Activated CD8-positive, alpha-beta memory T cell treated with anti-CD3 and anti-CD28 coated beads, Interleukin-2, amount 10 ng/mL, durations not matched to agents 7 days and 5 days (primary cell): Measurements from ENCODE around the gene CRADD. TPM values are rescaled to one million over a fixed set of nuclear protein-coding genes. Genes with fewer than 3 reads are reported as not detected.

Experiments
- ATAC-seq: fragments of 150-1000 bp; cut with Tn5 transposase; one replicate; pipeline ENCODE4 v1.10.0; 2021; ENCODE audit warnings: moderate library complexity
- CTCF ChIA-PET: fragments of 350-600 bp; sonication (Branson Sonifier 250); formaldehyde crosslinking; loops from one replicate; lab custom pipeline; 2021; ENCODE audit warnings: antibody characterized with exemption; lab: Charles Lee
- DNase-seq: peaks from one replicate; pipeline ENCODE4 v3.0.0-alpha.2; 2020
- H3K27ac Mint-ChIP-seq: one replicate; pipeline ENCODE4 v1.8.0; 2021; ENCODE audit warnings: mild to moderate bottlenecking, mixed read lengths
- H3K27me3 Mint-ChIP-seq: one replicate; pipeline ENCODE4 v1.8.0; 2021; ENCODE audit warnings: mixed read lengths
- H3K36me3 Mint-ChIP-seq: one replicate; pipeline ENCODE4 v1.8.0; 2021; ENCODE audit warnings: mild to moderate bottlenecking, mixed read lengths
- H3K4me1 Mint-ChIP-seq: one replicate; pipeline ENCODE4 v1.8.0; 2021; ENCODE audit warnings: mixed read lengths
- H3K4me3 Mint-ChIP-seq: one replicate; pipeline ENCODE4 v1.8.0; 2021; ENCODE audit warnings: mild to moderate bottlenecking, moderate library complexity, mixed read lengths
- H3K9me3 Mint-ChIP-seq: one replicate; pipeline ENCODE4 v1.8.0; 2022; ENCODE audit warnings: low read depth, mixed read lengths
- total RNA-seq, 2 experiments: library from RNA; stranded (reverse); gene quantifications; one replicate each; pipeline ENCODE4 v1.2.3, GENCODE V29; 2021

The CRADD gene
- total RNA-seq, 2 experiments from 2014 or later = 10.8 to 13.1 TPM

- Mint-ChIP-seq H3K27ac (no peak overlapping the region), H3K36me3 (no peaks in the 10 kb centered on the region), H3K4me3 (no peak overlapping the region), H3K27me3 (peaks cover 2% of the 10 kb centered on the region), H3K4me1 (no peaks in the 10 kb centered on the region), H3K9me3 (no peaks in the 10 kb centered on the region)
- CTCF ChIA-PET = no interaction called here
- no peak for ATAC-seq
- DNase-seq = no peak
These were observed 212.5 kb downstream of the CRADD start for GRCh38 chr12:93889516-93890212.

DNA sequence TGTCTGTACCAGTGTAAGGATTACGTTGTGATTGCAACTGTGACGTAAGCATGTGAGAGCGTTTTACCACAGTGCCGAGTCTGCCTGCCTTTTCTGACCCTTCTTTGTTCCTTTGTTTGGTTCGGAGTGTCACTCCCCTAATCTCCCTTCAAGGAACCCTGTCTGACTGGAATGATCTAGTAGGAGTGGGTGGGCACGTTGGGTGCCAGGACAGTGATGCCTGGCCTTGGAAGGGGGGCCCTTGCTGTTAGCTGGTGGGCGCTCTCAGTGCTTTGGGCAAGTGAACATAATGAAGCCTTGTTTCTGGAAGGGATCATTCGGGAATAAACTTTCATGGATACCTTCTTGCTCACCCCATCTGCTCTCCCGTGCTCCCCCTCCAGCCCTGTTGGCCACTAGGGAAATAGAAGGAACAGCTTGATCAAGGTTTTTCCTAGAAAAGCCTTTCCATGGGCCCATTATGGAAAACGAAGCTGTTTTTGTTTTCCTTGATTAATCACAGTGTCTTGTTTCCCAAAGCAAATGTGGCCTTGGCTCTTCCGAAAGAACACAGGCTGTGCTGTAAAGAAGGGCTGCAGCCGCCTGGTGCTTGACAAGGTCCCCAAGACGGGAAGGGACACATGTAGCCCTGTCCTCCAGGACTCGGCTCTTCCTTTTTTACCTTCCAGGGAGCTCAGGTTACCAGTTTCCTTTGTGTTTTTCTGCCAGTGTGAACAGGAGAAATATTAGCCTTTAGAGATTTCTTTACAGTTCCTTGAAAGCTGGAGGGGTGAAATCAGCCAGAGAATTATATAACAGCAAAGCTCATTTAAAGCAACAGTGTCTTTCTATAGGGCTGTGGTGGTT is 215.5 kb downstream of the CRADD start:
- ATAC-seq (no peak), DNase-seq (no peak)
- H3K9me3 Mint-ChIP-seq = no peaks in the 10 kb centered on the region
- H3K27ac Mint-ChIP-seq = no peak overlapping the region
- H3K36me3 Mint-ChIP-seq = peaks cover 2% of the 10 kb centered on the region
- H3K4me3 Mint-ChIP-seq = no peak overlapping the region
- H3K27me3 Mint-ChIP-seq = peaks cover 2% of the 10 kb centered on the region
- CTCF ChIA-PET = interaction anchor here (0.8 kb wide), 1 partner anchor 14 kb away, joined by 3 read pairs; no protein-coding TSS in a partner anchor
- H3K4me1 Mint-ChIP-seq = no peaks in the 10 kb centered on the region

GRCh38 chr12:93894391-93895088 is 217.4 kb downstream of the CRADD start:
- H3K36me3 Mint-ChIP-seq = peaks cover 2% of the 10 kb centered on the region
- no peaks in the 10 kb centered on the region for H3K9me3 Mint-ChIP-seq
- peaks cover 11% of the 10 kb centered on the region for H3K4me1 Mint-ChIP-seq
- H3K27ac Mint-ChIP-seq = no peak overlapping the region
- no peak for DNase-seq
- peaks cover 2% of the 10 kb centered on the region for H3K27me3 Mint-ChIP-seq
- ATAC-seq = no peak
- CTCF ChIA-PET = no interaction called here
- no peak overlapping the region for H3K4me3 Mint-ChIP-seq

GRCh38 chr12:93895089-93895445 is 217.9 kb downstream of the CRADD start:
- CTCF ChIA-PET = no interaction called here
- no peak for ATAC-seq
- Mint-ChIP-seq H3K4me1 (peaks cover 11% of the 10 kb centered on the region), H3K36me3 (peaks cover 2% of the 10 kb centered on the region), H3K4me3 (no peak overlapping the region), H3K9me3 (no peaks in the 10 kb centered on the region), H3K27ac (no peak overlapping the region), H3K27me3 (peaks cover 2% of the 10 kb centered on the region)
- no peak for DNase-seq

GRCh38 chr12:93896427-93896826 is 219.3 kb downstream of the CRADD start:
- peaks cover 11% of the 10 kb centered on the region for H3K4me1 Mint-ChIP-seq
- peaks cover 2% of the 10 kb centered on the region for H3K27me3 Mint-ChIP-seq
- H3K36me3 Mint-ChIP-seq = peaks cover 2% of the 10 kb centered on the region
- DNase-seq (no peak), ATAC-seq (no peak)
- H3K27ac Mint-ChIP-seq = no peak overlapping the region
- H3K4me3 Mint-ChIP-seq = no peak overlapping the region
- H3K9me3 Mint-ChIP-seq = no peaks in the 10 kb centered on the region
- CTCF ChIA-PET = no interaction called here

- no peaks in the 10 kb centered on the region for H3K9me3 Mint-ChIP-seq
- no peak for DNase-seq
- ATAC-seq = no peak
- no peak overlapping the region for H3K27ac Mint-ChIP-seq
- H3K36me3 Mint-ChIP-seq = peaks cover 2% of the 10 kb centered on the region
- H3K4me1 Mint-ChIP-seq = peaks cover 11% of the 10 kb centered on the region
- peaks cover 2% of the 10 kb centered on the region for H3K27me3 Mint-ChIP-seq
- H3K4me3 Mint-ChIP-seq = no peak overlapping the region
- CTCF ChIA-PET = no interaction called here
These were observed 219.8 kb downstream of the CRADD start for GRCh38 chr12:93896952-93897351.

DNA sequence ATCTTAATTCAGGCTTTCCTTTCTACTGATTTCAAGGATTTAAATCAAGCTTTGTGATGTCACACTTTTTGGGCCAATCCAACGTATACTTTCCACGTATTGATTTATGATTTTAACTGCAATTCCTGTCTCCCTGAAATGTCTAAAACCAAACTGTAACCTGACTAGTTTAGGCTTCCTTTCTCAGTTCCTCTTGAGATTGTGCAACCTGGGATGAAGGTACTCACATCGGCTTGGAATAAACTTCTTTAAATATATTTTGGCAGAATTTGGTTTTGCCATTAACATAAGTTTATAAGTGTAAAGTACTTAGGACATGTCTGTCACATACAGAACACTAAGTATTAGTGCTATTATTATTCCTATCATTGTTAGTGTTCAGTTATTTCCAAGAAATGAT is 224.6 kb downstream of the CRADD start:
- CTCF ChIA-PET = interaction anchor here (1.1 kb wide), 1 partner anchor 332 kb away, joined by 3 read pairs; no protein-coding TSS in a partner anchor
- DNase-seq (no peak), ATAC-seq (no peak)
- H3K27me3 Mint-ChIP-seq = no peaks in the 10 kb centered on the region
- no peaks in the 10 kb centered on the region for H3K9me3 Mint-ChIP-seq
- peaks cover 21% of the 10 kb centered on the region for H3K4me1 Mint-ChIP-seq
- H3K4me3 Mint-ChIP-seq = no peak overlapping the region
- peaks cover 1% of the 10 kb centered on the region for H3K36me3 Mint-ChIP-seq
- no peak overlapping the region for H3K27ac Mint-ChIP-seq

DNA sequence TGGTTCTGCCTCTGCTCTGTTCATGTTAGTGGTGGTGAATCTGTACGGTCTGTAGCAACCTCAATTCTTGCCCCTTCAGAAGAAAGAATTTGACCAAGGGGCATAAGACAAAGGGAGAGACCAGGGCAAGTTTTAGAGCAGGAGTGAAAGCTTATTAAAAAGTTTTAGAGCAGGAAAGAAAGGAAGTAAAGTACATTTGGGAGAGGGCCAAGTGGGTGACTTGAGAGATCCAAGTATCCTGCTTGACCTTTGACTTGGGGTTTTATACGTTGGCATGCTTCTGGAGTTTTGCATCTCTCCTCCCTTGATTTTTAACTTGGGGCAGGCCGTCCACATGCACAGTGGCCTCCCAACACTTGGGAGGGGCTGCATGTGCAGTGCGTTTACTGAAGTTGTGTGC is 225.0 kb downstream of the CRADD start:
- H3K27me3 Mint-ChIP-seq = no peaks in the 10 kb centered on the region
- peaks cover 1% of the 10 kb centered on the region for H3K36me3 Mint-ChIP-seq
- CTCF ChIA-PET = no interaction called here
- DNase-seq (no peak), ATAC-seq (no peak)
- peaks cover 21% of the 10 kb centered on the region for H3K4me1 Mint-ChIP-seq
- H3K9me3 Mint-ChIP-seq = no peaks in the 10 kb centered on the region
- no peak overlapping the region for H3K4me3 Mint-ChIP-seq
- no peak overlapping the region for H3K27ac Mint-ChIP-seq

DNA sequence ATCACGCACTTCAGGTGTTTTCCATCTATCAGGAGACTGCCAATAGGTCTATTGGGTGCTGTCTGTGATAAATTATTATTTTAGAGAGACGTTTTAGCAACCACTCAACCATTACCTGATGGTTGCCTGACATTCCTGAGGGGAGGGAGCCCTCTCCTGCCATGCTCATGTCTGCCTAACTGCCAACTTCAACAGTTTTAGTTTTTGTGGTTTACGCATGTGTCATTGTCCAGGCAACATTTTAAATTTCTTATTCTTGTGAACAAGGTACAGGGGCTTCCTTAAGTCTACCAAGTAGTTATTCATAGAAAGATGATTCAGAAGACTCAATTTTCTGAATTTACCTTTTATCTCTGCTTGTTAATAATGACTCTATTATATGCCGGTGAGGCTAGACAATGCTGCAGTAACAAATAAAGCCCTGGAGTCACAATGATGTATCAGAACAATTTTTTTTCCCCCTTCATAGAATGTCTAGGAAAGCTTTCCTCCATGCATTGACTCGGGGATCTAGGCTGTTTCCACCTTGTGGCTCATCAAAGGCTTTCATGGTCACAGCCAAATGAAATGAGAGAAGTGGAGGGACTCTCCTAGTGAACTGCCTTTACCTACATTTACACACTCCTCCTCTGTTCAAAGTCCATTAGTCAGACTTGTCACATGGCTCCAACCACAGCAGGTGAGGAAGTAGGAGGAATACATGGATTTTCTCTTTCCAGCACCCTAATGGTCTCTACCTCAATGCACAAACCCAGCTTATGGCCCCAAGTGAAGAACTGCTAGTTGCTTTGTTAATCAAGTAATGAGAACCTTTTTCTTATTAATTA is 225.8 kb downstream of the CRADD start:
- DNase-seq = no peak
- ATAC-seq = no peak
- CTCF ChIA-PET = no interaction called here
- H3K27ac Mint-ChIP-seq = no peak overlapping the region
- no peaks in the 10 kb centered on the region for H3K27me3 Mint-ChIP-seq
- H3K4me3 Mint-ChIP-seq = no peak overlapping the region
- peaks cover 1% of the 10 kb centered on the region for H3K36me3 Mint-ChIP-seq
- H3K4me1 Mint-ChIP-seq = peaks cover 19% of the 10 kb centered on the region
- H3K9me3 Mint-ChIP-seq = no peaks in the 10 kb centered on the region

DNA sequence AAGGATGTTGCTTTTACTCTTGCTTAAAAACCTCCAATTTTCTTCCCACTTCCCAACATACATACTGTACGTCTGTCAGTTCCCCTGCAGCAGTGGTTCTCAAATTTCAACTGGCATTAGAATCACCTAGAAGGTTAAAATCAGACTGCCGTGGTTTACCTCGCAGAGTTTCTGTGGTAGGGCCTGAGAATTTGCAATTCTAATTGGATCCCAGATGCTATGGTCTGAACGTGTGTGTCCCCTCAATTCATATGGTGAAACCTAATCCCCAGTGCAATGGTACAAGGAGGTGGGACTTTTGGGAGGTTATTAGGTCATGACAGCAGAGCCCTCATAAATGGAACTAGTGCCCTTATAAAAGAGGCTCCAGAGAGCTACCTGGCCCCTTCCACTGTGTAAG is 226.9 kb downstream of the CRADD start:
- no peak overlapping the region for H3K27ac Mint-ChIP-seq
- H3K9me3 Mint-ChIP-seq = no peaks in the 10 kb centered on the region
- H3K36me3 Mint-ChIP-seq = peaks cover 1% of the 10 kb centered on the region
- ATAC-seq (no peak), DNase-seq (no peak)
- H3K4me3 Mint-ChIP-seq = no peak overlapping the region
- no peaks in the 10 kb centered on the region for H3K27me3 Mint-ChIP-seq
- CTCF ChIA-PET = no interaction called here
- H3K4me1 Mint-ChIP-seq = peaks cover 13% of the 10 kb centered on the region

- H3K9me3 Mint-ChIP-seq = no peaks in the 10 kb centered on the region
- H3K36me3 Mint-ChIP-seq = peaks cover 1% of the 10 kb centered on the region
- H3K27ac Mint-ChIP-seq = no peak overlapping the region
- no peak overlapping the region for H3K4me3 Mint-ChIP-seq
- H3K27me3 Mint-ChIP-seq = peaks cover 7% of the 10 kb centered on the region
- CTCF ChIA-PET = no interaction called here
- no peak for DNase-seq
- peaks cover 9% of the 10 kb centered on the region for H3K4me1 Mint-ChIP-seq
- no peak for ATAC-seq
These were observed 231.1 kb downstream of the CRADD start for GRCh38 chr12:93908264-93908663.

- CTCF ChIA-PET = no interaction called here
- DNase-seq = no peak
- Mint-ChIP-seq H3K4me1 (peaks cover 2% of the 10 kb centered on the region), H3K27ac (no peak overlapping the region), H3K36me3 (peaks cover 1% of the 10 kb centered on the region), H3K27me3 (peaks cover 8% of the 10 kb centered on the region), H3K9me3 (no peaks in the 10 kb centered on the region), H3K4me3 (no peak overlapping the region)
- ATAC-seq = no peak
These were observed 231.8 kb downstream of the CRADD start for GRCh38 chr12:93908846-93909567.
